Psoas muscle (tissue), 8 donors: Measurements from ENCODE around the gene DHX30. TPM values are rescaled to one million over a fixed set of nuclear protein-coding genes. Genes with fewer than 3 reads are reported as not detected.

Source experiments
- ATAC-seq, 4 donors: fragments of 200-7000 bp; cut with Tn5 transposase; one replicate each; pipeline ENCODE4 v1.9.1; 2020; ENCODE audit warnings: moderate library complexity in 3 of 4, mild to moderate bottlenecking in 2 of 4
- DNase-seq, 2 donors: peaks; one replicate each; pipeline ENCODE4 v3.0.0-alpha.2; 2020
- H3K27ac ChIP-seq: fragments of 200-600 bp; one replicate; pipeline ENCODE4 v1.8.0; 2022
- H3K27me3 ChIP-seq, 3 donors: fragments of 200-600 bp in 1 of 3; one replicate each; pipeline versions ENCODE4 v1.6.1 to v1.8.0; 2013 to 2022; ENCODE audit warnings: low read length in 2 of 3, mild to moderate bottlenecking in 2 of 3, moderate library complexity in 1 of 3; ENCODE audit not compliant: insufficient read depth in 3 of 3
- H3K36me3 ChIP-seq, 2 donors: fragments of 200-600 bp in 1 of 2; one replicate each; pipeline versions ENCODE4 v1.6.1 to v1.8.0; 2013 to 2022; ENCODE audit warnings: low read depth in 1 of 2, mild to moderate bottlenecking in 1 of 2, moderate library complexity in 1 of 2; ENCODE audit not compliant: insufficient read depth in 1 of 2
- H3K4me1 ChIP-seq: fragments of 200-600 bp; one replicate; pipeline ENCODE4 v1.8.0; 2022
- H3K4me3 ChIP-seq: fragments of 200-600 bp; one replicate; pipeline ENCODE4 v1.8.0; 2022; ENCODE audit warnings: mild to moderate bottlenecking
- H3K9me3 ChIP-seq: fragments of 200-600 bp; one replicate; pipeline ENCODE4 v1.8.0; 2022
- CTCF ChIP-seq: fragments of 200-600 bp; IDR thresholded peaks from one replicate; pipeline ENCODE4 v1.8.0; 2022; ENCODE audit warnings: antibody characterized with exemption
- WGBS, 3 donors: extraction: QIAGEN DNeasy Blood & Tissue Kit; methylation state at CpG; one replicate each; pipeline versions ENCODE4 v1.1.6 to v1.1.7; 2013; 5-methylcytosine and 5-hydroxymethylcytosine counted together
- intact Hi-C, 2 donors: fragments of 100-400 bp; cut with DNase I; formaldehyde crosslinking; loops; one replicate each; pipeline versions ENCODE4 v1.11.0 to v1.14.2; 2022
- polyA plus RNA-seq, 3 donors: library from polyadenylated mRNA; stranded (reverse); fragments of 200-250 nt; gene quantifications; one replicate each; pipeline ENCODE4 v1.2.3, GENCODE V29; 2013
- total RNA-seq, 4 donors: library from RNA; stranded (reverse); fragmentation: NEBNext Ultra II Directional in 2 of 4; extraction: Animal tissue kit (Norgen Biotek cat#: 25700) in 2 of 4; gene quantifications; one replicate each; pipeline versions ENCODE4 v1.2.1 to v1.2.4, GENCODE V29; 2021 to 2023
- donor health status: healthy with polysubstance abuse.
- donor health status: DM: no; HTN: no; CAD: no; lungs with moderate emphysema.
- donor health status: Bipolar disorder and iron deficiency.
- donor health status: healthy.
- donor health status: DM: yes; HTN: yes; CAD: no.
- donor health status: DM: no; HTN: no; CAD: no.
- donor health status: DM: no; HTN: no; CAD: no.
- donor health status: DM: yes; HTN: yes; CAD: no.

The DHX30 gene
- total and polyA plus RNA-seq, 7 donors = 40.6 to 62.3 (median 48.8) TPM

- peaks cover 0 to 98% of the 10 kb centered on the region in 2 donors for H3K36me3 ChIP-seq
- no peak overlapping the region for H3K4me3 ChIP-seq
- ATAC-seq = no peak
- H3K4me1 ChIP-seq = no peaks in the 10 kb centered on the region
- H3K9me3 ChIP-seq = no peaks in the 10 kb centered on the region
- no peak for TF ChIP-seq CTCF
- intact Hi-C loops = no loop called here
- DNase-seq = no peak
- 66 to 88% (median 77%) methylated on average over 3 of the region's 3 CpGs for WGBS, 3 donors
- no peak overlapping the region for H3K27ac ChIP-seq
- H3K27me3 ChIP-seq = no peaks in the 10 kb centered on the region
Measured at GRCh38 chr3:47899495-47900108, 96.7 kb downstream of the DHX30 start.

Other genes with a start within 250 kb of the DHX30 start
- 1 to 10 TPM in 1 of 4 donors, under 1 TPM in 3; 0.18 to 1.1 (median 0.35) TPM for gene CSPG5, start 224.3 kb upstream of the DHX30 start, total RNA-seq
- gene CSPG5, start 224.3 kb upstream of the DHX30 start, polyA plus RNA-seq = under 1 TPM in 2 of 3 donors, not detected in 1; 0.21 to 0.25 TPM
- 10 to 100 TPM; 29.2 to 54.3 (median 35.7) TPM for gene SMARCC1, start 21.2 kb upstream of the DHX30 start, total RNA-seq
- gene SMARCC1, start 21.2 kb upstream of the DHX30 start, polyA plus RNA-seq = 10 to 100 TPM; 10.7 to 38.8 (median 18.2) TPM
- 1,000 to 10,000 TPM in 2 of 4 donors, 100 to 1,000 TPM in 2; 819 to 1,424 (median 998) TPM for gene MAP4, start 213.3 kb downstream of the DHX30 start, total RNA-seq
- 100 to 1,000 TPM in 2 of 3 donors, 10 to 100 TPM in 1; 85.5 to 318 (median 195) TPM for gene MAP4, start 213.3 kb downstream of the DHX30 start, polyA plus RNA-seq